Mucosa of stomach (tissue), 1 donor: ENCODE measurements around the gene FIG4.

Source experiments
- H3K27me3 ChIP-seq: one replicate; pipeline ENCODE4 v1.7.0; 2013; ENCODE audit warnings: mild to moderate bottlenecking, low read length; ENCODE audit not compliant: control insufficient read depth, insufficient read depth
- H3K36me3 ChIP-seq: one replicate; pipeline ENCODE4 v1.7.0; 2013; ENCODE audit warnings: low read length; ENCODE audit not compliant: control insufficient read depth, insufficient read depth
- H3K4me1 ChIP-seq: one replicate; pipeline ENCODE4 v1.7.0; 2013; ENCODE audit warnings: mild to moderate bottlenecking, low read length; ENCODE audit not compliant: control insufficient read depth, insufficient read depth
- H3K4me3 ChIP-seq: one replicate; pipeline ENCODE4 v1.7.0; 2013; ENCODE audit warnings: low read length
- H3K9ac ChIP-seq: one replicate; pipeline ENCODE4 v1.7.0; 2013; ENCODE audit warnings: mild to moderate bottlenecking, low read length, moderate library complexity
- H3K9me3 ChIP-seq: one replicate; pipeline ENCODE4 v1.7.0; 2013; ENCODE audit warnings: mild to moderate bottlenecking, low read length, moderate library complexity; ENCODE audit not compliant: control insufficient read depth
- donor health status: Pancreatic carcinoma.

FIG4 gene

DNA sequence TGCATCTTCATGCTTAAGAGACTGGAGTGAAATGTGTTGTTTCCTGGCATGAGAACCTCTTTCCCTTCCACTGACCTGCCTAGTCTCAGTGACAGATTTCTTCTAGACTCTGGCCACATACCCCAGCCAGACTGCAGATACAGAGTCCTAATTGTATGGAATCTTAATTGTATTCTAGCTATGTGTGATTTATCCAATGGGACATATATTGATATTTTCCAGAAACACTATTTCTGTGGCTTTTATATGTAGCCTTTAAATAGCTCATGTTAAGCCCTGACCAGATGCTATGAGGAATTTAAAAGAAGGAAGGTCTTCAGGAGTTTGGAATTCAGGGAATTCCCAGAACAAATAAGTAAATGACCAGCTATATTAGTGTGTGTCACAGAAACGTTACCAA is 99.0 kb downstream of the FIG4 start:
- Histone ChIP-seq H3K9ac (no peak overlapping the region), H3K4me3 (no peak overlapping the region), H3K36me3 (no peaks in the 10 kb centered on the region), H3K9me3 (no peaks in the 10 kb centered on the region), H3K27me3 (no peaks in the 10 kb centered on the region), H3K4me1 (peaks cover 18% of the 10 kb centered on the region)

DNA sequence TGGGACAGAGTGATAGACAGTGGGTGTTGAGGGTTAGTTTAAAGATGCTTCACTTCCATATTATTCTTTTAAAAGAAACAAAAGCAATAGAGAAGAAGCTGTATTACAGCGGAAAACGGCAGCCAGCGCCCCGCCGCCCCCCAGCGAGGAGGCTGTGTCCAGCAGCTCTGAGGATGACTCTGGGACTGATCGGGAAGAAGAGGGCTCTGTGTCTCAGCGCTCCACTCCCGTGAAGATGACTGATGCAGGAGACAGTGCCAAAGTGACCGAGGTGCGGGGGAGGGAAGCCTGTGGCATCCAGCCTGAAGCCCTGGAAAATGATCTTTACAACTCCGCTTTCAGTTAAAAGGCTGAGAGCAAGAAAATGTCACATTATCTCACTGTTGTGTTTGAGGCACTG is 100.2 kb downstream of the FIG4 start:
- Histone ChIP-seq H3K36me3 (no peaks in the 10 kb centered on the region), H3K9ac (no peak overlapping the region), H3K4me1 (peaks cover 18% of the 10 kb centered on the region), H3K27me3 (no peaks in the 10 kb centered on the region), H3K4me3 (no peak overlapping the region), H3K9me3 (no peaks in the 10 kb centered on the region)

DNA sequence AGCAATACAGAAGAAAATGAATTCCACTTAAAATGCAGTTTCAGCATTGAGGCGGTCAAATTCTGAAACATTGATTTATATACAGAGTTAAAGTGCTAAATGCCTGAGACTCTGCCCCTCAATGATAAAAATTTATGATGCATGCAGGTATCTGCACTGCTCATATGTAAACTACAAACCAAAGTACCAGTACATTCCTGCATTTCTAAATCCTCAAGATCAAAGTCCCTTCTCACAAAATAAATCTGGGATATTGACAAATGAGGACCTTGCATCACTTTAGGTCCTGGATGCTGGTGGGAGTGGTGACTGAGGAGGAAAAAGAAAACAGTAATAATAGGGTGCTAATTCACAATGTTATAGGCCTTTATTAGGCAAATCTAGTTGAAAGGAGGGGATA is 101.9 kb downstream of the FIG4 start:
- Histone ChIP-seq H3K36me3 (no peaks in the 10 kb centered on the region), H3K4me1 (peaks cover 18% of the 10 kb centered on the region), H3K9me3 (no peaks in the 10 kb centered on the region), H3K4me3 (no peak overlapping the region), H3K27me3 (no peaks in the 10 kb centered on the region), H3K9ac (no peak overlapping the region)

DNA sequence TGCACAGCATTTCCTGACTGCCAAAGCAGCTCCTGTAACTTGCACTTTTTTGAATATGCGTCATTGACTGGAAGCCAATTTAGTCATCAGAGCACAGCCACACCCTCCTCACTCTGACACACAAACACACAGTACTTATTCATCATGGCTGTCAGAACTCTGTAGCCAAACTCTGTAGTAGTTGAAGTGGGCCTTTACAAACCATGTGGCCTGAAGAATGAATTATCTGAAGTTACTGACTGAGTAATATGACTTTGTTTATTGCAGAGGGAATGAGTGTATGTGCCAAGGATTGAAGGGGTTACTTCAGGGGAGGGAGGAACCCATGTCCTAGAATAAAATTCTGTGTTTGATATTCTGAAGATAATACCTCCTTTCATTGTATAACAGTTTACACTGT is 102.7 kb downstream of the FIG4 start:
- H3K4me3 ChIP-seq: no peak overlapping the region
- peaks cover 18% of the 10 kb centered on the region for H3K4me1 ChIP-seq
- H3K9me3 ChIP-seq: no peaks in the 10 kb centered on the region
- H3K27me3 ChIP-seq: no peaks in the 10 kb centered on the region
- no peaks in the 10 kb centered on the region for H3K36me3 ChIP-seq
- H3K9ac ChIP-seq: no peak overlapping the region

DNA sequence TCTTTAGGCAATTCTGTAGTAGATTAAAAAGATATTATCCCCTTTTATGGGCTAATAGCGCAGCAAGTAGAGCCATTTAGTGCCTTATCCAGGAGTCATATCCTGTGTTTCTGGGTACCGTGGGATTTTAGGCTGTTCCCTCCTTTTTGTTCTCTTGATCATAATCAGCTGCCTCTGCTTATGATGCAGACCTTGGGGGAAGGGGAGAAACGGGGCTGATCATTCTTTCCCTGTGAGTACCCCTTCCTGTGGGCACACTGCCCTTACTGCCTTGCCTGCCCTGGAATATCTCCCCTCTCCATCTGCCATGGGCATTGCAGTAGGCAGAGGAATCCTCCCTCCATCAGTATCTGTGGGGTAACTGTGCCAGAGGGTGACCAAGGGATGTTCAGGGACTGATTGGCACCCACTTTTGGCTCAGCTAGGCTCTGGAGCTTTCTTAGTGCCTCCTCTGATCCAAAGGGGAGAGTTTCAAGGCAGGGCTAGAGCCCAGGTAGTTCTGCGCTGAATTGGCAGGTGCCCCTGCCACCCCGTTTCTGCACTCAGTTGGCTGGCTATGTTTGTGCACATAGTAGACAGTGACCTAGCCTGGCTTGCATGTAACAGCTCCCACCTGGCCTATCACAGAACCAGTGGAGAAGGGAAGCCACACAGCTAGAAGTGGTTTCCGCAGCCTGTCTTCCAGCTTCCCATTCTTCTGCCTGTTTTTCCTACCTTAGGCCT is 103.3 kb downstream of the FIG4 start:
- Histone ChIP-seq H3K4me3 (no peak overlapping the region), H3K9me3 (no peaks in the 10 kb centered on the region), H3K9ac (no peak overlapping the region), H3K4me1 (peaks cover 19% of the 10 kb centered on the region), H3K36me3 (no peaks in the 10 kb centered on the region), H3K27me3 (no peaks in the 10 kb centered on the region)

DNA sequence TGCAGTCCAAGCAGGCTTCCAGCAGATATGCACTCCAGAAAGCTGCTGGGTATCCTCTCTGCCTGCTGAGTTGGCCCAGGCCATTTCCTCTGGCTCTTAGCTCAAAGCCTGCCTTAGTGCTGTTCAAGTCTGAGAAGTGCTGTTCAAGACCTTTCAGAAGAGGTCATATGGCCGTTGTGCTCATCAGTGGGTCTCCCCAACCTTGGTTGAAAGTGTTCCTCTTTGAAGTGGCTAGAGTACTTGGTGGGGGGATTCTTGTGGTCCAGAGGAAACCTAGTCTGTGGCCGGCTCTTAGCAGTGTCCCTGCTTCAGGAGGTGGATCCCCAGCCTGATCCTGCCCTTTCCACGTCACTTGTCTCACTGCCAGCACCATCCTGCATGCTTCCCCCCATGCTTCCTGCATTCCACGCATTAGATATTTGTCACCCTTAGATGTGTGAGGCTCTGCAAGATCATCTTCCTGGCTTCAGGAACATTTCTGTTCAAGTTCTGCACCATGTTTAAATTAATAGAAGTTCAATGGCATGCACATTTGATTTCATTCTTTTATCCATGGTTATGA is 105.0 kb downstream of the FIG4 start:
- H3K9ac ChIP-seq: no peak overlapping the region
- no peak overlapping the region for H3K4me3 ChIP-seq
- H3K36me3 ChIP-seq: no peaks in the 10 kb centered on the region
- no peaks in the 10 kb centered on the region for H3K9me3 ChIP-seq
- H3K4me1 ChIP-seq: peaks cover 26% of the 10 kb centered on the region
- H3K27me3 ChIP-seq: no peaks in the 10 kb centered on the region

DNA sequence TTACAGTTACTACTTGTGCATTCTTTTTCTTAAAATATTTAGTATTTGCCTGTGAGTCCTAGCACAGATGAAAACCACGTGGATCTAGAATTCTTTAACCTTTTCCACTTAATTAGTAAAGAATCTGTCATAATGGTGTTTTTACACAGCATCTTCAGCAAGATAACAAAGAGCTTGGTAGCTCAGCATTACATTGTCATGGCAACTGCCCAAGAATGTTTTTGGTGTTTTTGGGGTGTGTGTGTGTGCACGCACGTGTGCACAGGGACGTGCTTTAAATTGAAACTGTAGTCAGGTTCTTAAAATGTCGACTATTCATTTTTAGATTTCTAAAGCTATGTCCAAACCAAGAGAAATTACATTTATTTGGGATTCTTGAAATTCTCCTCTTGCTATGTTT is 108.0 kb downstream of the FIG4 start:
- peaks cover 14% of the 10 kb centered on the region for H3K4me1 ChIP-seq
- H3K4me3 ChIP-seq: no peak overlapping the region
- H3K9me3 ChIP-seq: no peaks in the 10 kb centered on the region
- H3K36me3 ChIP-seq: no peaks in the 10 kb centered on the region
- H3K9ac ChIP-seq: no peak overlapping the region
- no peaks in the 10 kb centered on the region for H3K27me3 ChIP-seq

DNA sequence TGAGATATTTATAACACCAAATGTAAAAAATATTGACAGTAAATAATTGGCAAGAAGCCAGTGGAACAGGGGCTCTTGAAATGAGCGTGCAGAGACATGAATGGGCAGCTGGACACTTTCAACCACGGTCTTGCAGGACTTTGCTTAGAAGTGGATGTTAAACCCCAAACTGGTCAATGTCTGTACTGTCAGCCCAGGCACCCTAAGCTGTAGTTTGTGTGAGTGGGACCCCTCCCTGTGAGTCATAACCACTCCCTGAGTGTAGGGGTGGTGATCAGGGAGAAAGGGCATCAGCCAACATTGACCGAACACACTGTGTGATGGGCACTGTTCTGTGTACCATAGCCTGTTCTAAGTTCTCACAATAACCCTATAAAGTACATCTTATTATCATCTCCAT is 108.6 kb downstream of the FIG4 start:
- H3K4me1 ChIP-seq: peaks cover 9% of the 10 kb centered on the region
- no peak overlapping the region for H3K4me3 ChIP-seq
- no peaks in the 10 kb centered on the region for H3K27me3 ChIP-seq
- no peaks in the 10 kb centered on the region for H3K36me3 ChIP-seq
- no peaks in the 10 kb centered on the region for H3K9me3 ChIP-seq
- no peak overlapping the region for H3K9ac ChIP-seq

DNA sequence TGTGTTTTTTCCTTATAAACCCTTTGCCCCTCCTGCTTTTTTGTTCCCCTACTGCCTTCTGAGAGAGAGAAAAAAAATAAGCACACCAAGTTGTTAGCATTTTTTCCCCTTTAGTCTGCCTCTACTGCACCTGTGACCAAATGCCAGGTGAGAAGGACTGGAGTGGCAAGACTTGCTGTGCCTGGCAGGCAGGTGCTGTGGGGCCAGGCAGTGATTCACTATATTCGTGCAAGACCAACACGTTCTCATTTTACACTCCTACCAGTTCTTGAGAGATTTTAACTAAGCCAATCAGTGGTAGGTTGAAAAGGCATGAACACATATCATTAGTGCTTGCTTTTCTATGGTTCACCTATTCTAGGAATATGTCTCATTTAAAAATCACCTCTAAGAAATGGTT is 109.7 kb downstream of the FIG4 start:
- H3K27me3 ChIP-seq: no peaks in the 10 kb centered on the region
- H3K9ac ChIP-seq: no peak overlapping the region
- H3K4me1 ChIP-seq: peaks cover 8% of the 10 kb centered on the region
- no peaks in the 10 kb centered on the region for H3K36me3 ChIP-seq
- no peak overlapping the region for H3K4me3 ChIP-seq
- H3K9me3 ChIP-seq: no peaks in the 10 kb centered on the region

DNA sequence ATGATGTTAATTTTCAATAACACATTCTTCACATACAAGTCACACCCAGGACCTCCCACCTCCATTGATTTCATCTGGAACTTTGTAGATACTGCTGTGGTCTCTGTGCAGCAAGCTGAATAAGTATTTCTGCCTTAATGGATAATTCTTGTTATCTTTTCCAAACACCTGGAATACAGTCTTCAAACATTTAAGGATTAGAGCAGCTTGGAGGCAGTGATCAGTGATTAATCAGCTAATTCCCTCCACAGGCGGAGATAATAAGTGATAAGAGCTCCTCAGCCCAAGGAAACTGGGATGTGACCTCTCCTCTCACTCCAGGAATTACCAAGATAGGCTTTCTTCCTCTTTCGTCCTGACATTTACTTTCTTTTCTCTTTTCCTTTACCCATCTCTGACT is 110.7 kb downstream of the FIG4 start:
- no peak overlapping the region for H3K9ac ChIP-seq

DNA sequence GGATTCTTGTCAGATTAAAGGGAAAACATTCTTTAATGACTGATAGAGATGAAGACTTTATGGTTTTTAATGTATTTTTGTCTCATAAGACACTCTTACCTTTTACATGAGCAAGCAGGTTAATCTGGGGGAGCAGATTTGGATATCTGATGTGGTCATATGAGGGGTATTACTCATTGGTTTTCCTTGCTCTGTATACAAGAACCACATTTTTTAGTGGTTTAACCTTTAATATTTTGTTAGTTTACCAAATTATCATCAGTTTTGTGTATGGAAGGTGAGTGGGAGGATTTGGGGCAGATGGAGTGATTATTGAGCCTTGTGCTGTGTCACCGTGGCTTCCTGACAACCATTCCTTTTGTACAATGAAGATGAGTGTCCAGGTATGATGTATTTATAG is 112.9 kb downstream of the FIG4 start:
- Histone ChIP-seq H3K27me3 (no peaks in the 10 kb centered on the region), H3K4me1 (peaks cover 8% of the 10 kb centered on the region), H3K4me3 (no peak overlapping the region), H3K36me3 (no peaks in the 10 kb centered on the region), H3K9me3 (no peaks in the 10 kb centered on the region), H3K9ac (no peak overlapping the region)

More for the DNA sequence above, 110.7 kb downstream of the FIG4 start:
- H3K4me3 ChIP-seq: no peak overlapping the region
- H3K27me3 ChIP-seq: no peaks in the 10 kb centered on the region
- H3K4me1 ChIP-seq: peaks cover 8% of the 10 kb centered on the region
- no peaks in the 10 kb centered on the region for H3K36me3 ChIP-seq
- no peaks in the 10 kb centered on the region for H3K9me3 ChIP-seq

DNA sequence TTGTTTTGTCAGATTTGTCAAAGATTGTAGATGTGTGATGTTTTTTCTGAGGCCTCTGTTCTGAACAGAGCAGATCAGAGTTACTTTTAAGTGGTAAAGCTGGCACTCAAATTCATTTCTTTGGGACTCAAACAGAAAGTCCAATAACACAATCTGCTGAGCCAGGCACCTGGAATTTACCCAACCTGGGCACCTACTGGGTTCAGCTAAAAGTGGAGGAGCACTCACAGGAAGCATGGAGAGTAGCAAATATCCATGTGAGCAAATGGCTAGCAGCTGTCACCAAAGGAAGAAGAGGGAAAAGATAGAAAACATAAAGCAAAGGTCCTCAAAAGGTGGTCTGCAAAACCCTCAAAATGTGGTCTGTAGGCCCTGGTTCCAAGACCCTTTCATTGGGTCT is 116.8 kb downstream of the FIG4 start:
- H3K9me3 ChIP-seq: no peaks in the 10 kb centered on the region
- no peaks in the 10 kb centered on the region for H3K27me3 ChIP-seq
- no peak overlapping the region for H3K4me3 ChIP-seq
- no peaks in the 10 kb centered on the region for H3K4me1 ChIP-seq
- H3K36me3 ChIP-seq: no peaks in the 10 kb centered on the region
- H3K9ac ChIP-seq: no peak overlapping the region

DNA sequence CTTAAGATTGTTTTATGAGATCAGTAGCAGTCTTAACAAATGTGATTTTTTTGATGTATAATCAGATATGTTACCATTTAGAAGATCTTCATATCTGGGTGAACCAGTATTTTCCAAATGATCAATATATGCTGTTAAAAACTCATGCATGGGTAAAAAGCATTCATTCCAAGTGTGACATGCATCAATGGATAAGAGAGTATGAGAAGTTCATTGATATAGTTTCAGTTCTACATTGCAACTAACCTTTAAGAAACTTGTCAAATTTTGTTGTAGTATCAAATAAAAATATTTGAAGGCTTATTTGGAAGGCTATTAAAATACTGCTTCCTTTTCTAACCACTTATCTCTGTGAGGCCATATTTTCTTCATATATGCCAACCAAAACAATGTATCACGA is 117.7 kb downstream of the FIG4 start:
- Histone ChIP-seq H3K9me3 (no peaks in the 10 kb centered on the region), H3K27me3 (no peaks in the 10 kb centered on the region), H3K36me3 (no peaks in the 10 kb centered on the region), H3K9ac (no peak overlapping the region), H3K4me1 (no peaks in the 10 kb centered on the region), H3K4me3 (no peak overlapping the region)
